Measurements from ENCODE around the gene IRAK3. TPM values are rescaled to one million over a fixed set of nuclear protein-coding genes. Genes with fewer than 3 reads are reported as not detected.

The IRAK3 gene
- total RNA-seq, 4 donors from 2014 or later = 7.8 to 18.7 (median 14.8) TPM

GRCh38 chr12:66242311-66242710 lies 53.3 kb downstream of the IRAK3 start:
- Histone ChIP-seq H3K4me3 (no peak overlapping the region), H3K4me1 (no peaks in the 10 kb centered on the region), H3K36me3 (peaks cover 0 to 26% of the 10 kb centered on the region in 2 donors), H3K27me3 (peaks cover 12% of the 10 kb centered on the region), H3K27ac (no peak overlapping the region), H3K9me3 (no peaks in the 10 kb centered on the region)
- ATAC-seq = no peak
- WGBS, 2 donors (ENCODE audit: low coverage in 1 of 2) = 73% methylated on average over 2 of the region's 2 CpGs; no CpG with 5 or more reads in 1 of the 2 donors
- TF ChIP-seq EP300 (IDR thresholded peaks at IDR 0.05) = no peak
- TF ChIP-seq CTCF (IDR thresholded peaks at IDR 0.05) = no peak
- no peak for TF ChIP-seq POLR2AphosphoS5 (IDR thresholded peaks at IDR 0.05)
- no peak for TF ChIP-seq POLR2A (IDR thresholded peaks at IDR 0.05)

GRCh38 chr12:66243911-66244310 lies 54.9 kb downstream of the IRAK3 start:
- H3K9me3 ChIP-seq = no peaks in the 10 kb centered on the region
- TF ChIP-seq POLR2A (IDR thresholded peaks at IDR 0.05) = no peak
- TF ChIP-seq CTCF (IDR thresholded peaks at IDR 0.05) = no peak
- no peak for TF ChIP-seq POLR2AphosphoS5 (IDR thresholded peaks at IDR 0.05)
- no peak for TF ChIP-seq EP300 (IDR thresholded peaks at IDR 0.05)
- ATAC-seq = no peak
- H3K4me1 ChIP-seq = no peaks in the 10 kb centered on the region
- H3K27me3 ChIP-seq = peaks cover 11% of the 10 kb centered on the region
- WGBS, 2 donors (ENCODE audit: low coverage in 1 of 2) = 75 to 94% methylated on average over 2 of the region's 2 CpGs
- peaks cover 0 to 40% of the 10 kb centered on the region in 2 donors for H3K36me3 ChIP-seq
- no peak overlapping the region for H3K4me3 ChIP-seq
- no peak overlapping the region for H3K27ac ChIP-seq

GRCh38 chr12:66244446-66244845 lies 55.4 kb downstream of the IRAK3 start:
- WGBS, 2 donors (ENCODE audit: low coverage in 1 of 2) = 100% methylated on average over 1 of the region's 1 CpG
- Histone ChIP-seq H3K4me1 (no peaks in the 10 kb centered on the region), H3K36me3 (peaks cover 0 to 45% of the 10 kb centered on the region in 2 donors), H3K27me3 (peaks cover 11% of the 10 kb centered on the region), H3K27ac (no peak overlapping the region), H3K4me3 (no peak overlapping the region), H3K9me3 (no peaks in the 10 kb centered on the region)
- no peak for ATAC-seq
- TF ChIP-seq EP300 (IDR thresholded peaks at IDR 0.05) (no peak), POLR2AphosphoS5 (IDR thresholded peaks at IDR 0.05) (no peak), CTCF (IDR thresholded peaks at IDR 0.05) (no peak), POLR2A (IDR thresholded peaks at IDR 0.05) (no peak)

GRCh38 chr12:66247741-66248140 lies 58.7 kb downstream of the IRAK3 start:
- no peaks in the 10 kb centered on the region for H3K4me1 ChIP-seq
- H3K27me3 ChIP-seq = no peaks in the 10 kb centered on the region
- no peak for ATAC-seq
- TF ChIP-seq POLR2A (IDR thresholded peaks at IDR 0.05) (no peak), CTCF (IDR thresholded peaks at IDR 0.05) (no peak), POLR2AphosphoS5 (IDR thresholded peaks at IDR 0.05) (no peak), EP300 (IDR thresholded peaks at IDR 0.05) (no peak)
- no peaks in the 10 kb centered on the region for H3K9me3 ChIP-seq
- H3K36me3 ChIP-seq = peaks cover 0 to 49% of the 10 kb centered on the region in 2 donors
- H3K27ac ChIP-seq = no peak overlapping the region
- no peak overlapping the region for H3K4me3 ChIP-seq

- 84 to 87% methylated on average over 3 of the region's 3 CpGs for WGBS, 2 donors (ENCODE audit: low coverage in 1 of 2)
- ATAC-seq = no peak
- Histone ChIP-seq H3K9me3 (no peaks in the 10 kb centered on the region), H3K4me3 (no peak overlapping the region), H3K27me3 (no peaks in the 10 kb centered on the region), H3K27ac (no peak overlapping the region), H3K4me1 (no peaks in the 10 kb centered on the region), H3K36me3 (peaks cover 0 to 36% of the 10 kb centered on the region in 2 donors)
- TF ChIP-seq CTCF (IDR thresholded peaks at IDR 0.05) = no peak
- TF ChIP-seq POLR2AphosphoS5 (IDR thresholded peaks at IDR 0.05) = no peak
- TF ChIP-seq POLR2A (IDR thresholded peaks at IDR 0.05) = no peak
- no peak for TF ChIP-seq EP300 (IDR thresholded peaks at IDR 0.05)
Observed at GRCh38 chr12:66251049-66251448, 62.0 kb downstream of the IRAK3 start.

Data from gastroesophageal sphincter (tissue), 4 donors.